ENCODE measurements around the gene ZNF546.

DNA sequence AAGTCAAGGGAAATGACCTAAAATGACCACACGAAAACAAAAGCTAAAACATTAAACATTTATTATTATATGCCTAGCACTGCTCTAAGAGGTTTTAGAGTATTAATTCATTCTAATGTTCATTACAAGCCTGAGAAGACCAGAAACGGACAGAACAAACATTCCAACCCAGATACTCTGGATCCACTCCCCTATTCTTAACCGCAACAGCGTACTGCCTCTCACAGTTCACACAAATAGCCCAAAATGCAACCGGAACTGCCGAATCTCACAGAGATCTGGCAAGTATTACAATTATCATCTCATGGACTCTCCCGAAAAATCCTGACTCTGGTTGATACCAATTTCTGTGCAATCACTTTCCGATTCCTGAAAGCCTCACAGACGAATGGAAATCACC is 57.8 kb downstream of the ZNF546 start:
- TF ChIP-seq, protein P1, sequence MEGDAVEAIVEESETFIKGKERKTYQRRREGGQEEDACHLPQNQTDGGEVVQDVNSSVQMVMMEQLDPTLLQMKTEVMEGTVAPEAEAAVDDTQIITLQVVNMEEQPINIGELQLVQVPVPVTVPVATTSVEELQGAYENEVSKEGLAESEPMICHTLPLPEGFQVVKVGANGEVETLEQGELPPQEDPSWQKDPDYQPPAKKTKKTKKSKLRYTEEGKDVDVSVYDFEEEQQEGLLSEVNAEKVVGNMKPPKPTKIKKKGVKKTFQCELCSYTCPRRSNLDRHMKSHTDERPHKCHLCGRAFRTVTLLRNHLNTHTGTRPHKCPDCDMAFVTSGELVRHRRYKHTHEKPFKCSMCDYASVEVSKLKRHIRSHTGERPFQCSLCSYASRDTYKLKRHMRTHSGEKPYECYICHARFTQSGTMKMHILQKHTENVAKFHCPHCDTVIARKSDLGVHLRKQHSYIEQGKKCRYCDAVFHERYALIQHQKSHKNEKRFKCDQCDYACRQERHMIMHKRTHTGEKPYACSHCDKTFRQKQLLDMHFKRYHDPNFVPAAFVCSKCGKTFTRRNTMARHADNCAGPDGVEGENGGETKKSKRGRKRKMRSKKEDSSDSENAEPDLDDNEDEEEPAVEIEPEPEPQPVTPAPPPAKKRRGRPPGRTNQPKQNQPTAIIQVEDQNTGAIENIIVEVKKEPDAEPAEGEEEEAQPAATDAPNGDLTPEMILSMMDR (IDR thresholded peaks at IDR 0.05 in 4 of 5, conservative IDR thresholded peaks at IDR 0.05 in 1 of 5) = no peak
- TF ChIP-seq POLR2A (IDR thresholded peaks at IDR 0.05) = no peak

Data from gastrocnemius medialis (tissue), 4 donors.